OCI-LY3 (cell line): ENCODE measurements around the gene SPATA6L.

Experiments used
- CTCF ChIP-seq: fragments of 200-600, 300-600 bp; sonication (generic); IDR thresholded peaks from 2 replicates; pipeline ENCODE4 v1.5.1; 2014; ENCODE audit warnings: antibody characterized with exemption, low read length, low read depth
- EZH2phosphoT487 ChIP-seq: fragments of 200-600 bp; shearing (Covaris generic); IDR thresholded peaks from 2 replicates; pipeline ENCODE4 v1.6.1; 2018; ENCODE audit warnings: antibody characterized with exemption, mixed run types, low read depth

- TF ChIP-seq CTCF (no peak), EZH2phosphoT487 (no peak)
Observed at GRCh38 chr9:4569101-4569500, 97.2 kb downstream of the SPATA6L start.
